Mesothelial cell of epicardium (in vitro differentiated cells): ENCODE results near the gene GRK5. TPM values are rescaled to one million over a fixed set of nuclear protein-coding genes. Genes with fewer than 3 reads are reported as not detected.

Experiments used
- DNase-seq, 2 experiments: peaks; one replicate each; pipeline ENCODE4 v3.0.0; 2021; ENCODE audit warnings: low spot score in 2 of 2; ENCODE audit not compliant: unreplicated experiment in 2 of 2
- H3K27ac Mint-ChIP-seq: 2 replicates; pipeline ENCODE4 v1.8.0; 2021; ENCODE audit warnings: mixed read lengths
- H3K27me3 Mint-ChIP-seq: 2 replicates; pipeline ENCODE4 v1.8.0; 2021; ENCODE audit warnings: low read depth, mixed read lengths
- H3K36me3 Mint-ChIP-seq: 2 replicates; pipeline ENCODE4 v1.8.0; 2021; ENCODE audit warnings: mixed read lengths
- H3K4me1 Mint-ChIP-seq: 2 replicates; pipeline ENCODE4 v1.8.0; 2021; ENCODE audit warnings: mixed read lengths
- H3K4me3 Mint-ChIP-seq: 2 replicates; pipeline ENCODE4 v1.8.0; 2021; ENCODE audit warnings: mild to moderate bottlenecking, moderate library complexity, mixed read lengths
- H3K9me3 Mint-ChIP-seq: 2 replicates; pipeline ENCODE4 v1.8.0; 2021; ENCODE audit warnings: mixed read lengths
- CTCF ChIP-seq: fragments of 200-600 bp; sonication (generic); IDR thresholded peaks from one replicate; pipeline ENCODE4 v1.5.0; 2021; ENCODE audit warnings: antibody characterized with exemption; ENCODE audit not compliant: unreplicated experiment
- total RNA-seq: library from RNA; stranded (reverse); gene quantifications from 3 replicates; pipeline ENCODE4 v1.2.1, GENCODE V29; 2021

The GRK5 gene
- total RNA-seq, 1 donor from 2014 or later, result 14.5 TPM

GRCh38 chr10:119320981-119321380, 113.6 kb downstream of the GRK5 start:
- H3K27ac Mint-ChIP-seq, result no peak overlapping the region
- DNase-seq, result no peak
- peaks cover 3% of the 10 kb centered on the region for H3K36me3 Mint-ChIP-seq
- peaks cover 14% of the 10 kb centered on the region for H3K4me1 Mint-ChIP-seq
- peaks cover 4% of the 10 kb centered on the region for H3K9me3 Mint-ChIP-seq
- H3K4me3 Mint-ChIP-seq, result no peak overlapping the region
- no peaks in the 10 kb centered on the region for H3K27me3 Mint-ChIP-seq
- TF ChIP-seq CTCF, result no peak

DNA sequence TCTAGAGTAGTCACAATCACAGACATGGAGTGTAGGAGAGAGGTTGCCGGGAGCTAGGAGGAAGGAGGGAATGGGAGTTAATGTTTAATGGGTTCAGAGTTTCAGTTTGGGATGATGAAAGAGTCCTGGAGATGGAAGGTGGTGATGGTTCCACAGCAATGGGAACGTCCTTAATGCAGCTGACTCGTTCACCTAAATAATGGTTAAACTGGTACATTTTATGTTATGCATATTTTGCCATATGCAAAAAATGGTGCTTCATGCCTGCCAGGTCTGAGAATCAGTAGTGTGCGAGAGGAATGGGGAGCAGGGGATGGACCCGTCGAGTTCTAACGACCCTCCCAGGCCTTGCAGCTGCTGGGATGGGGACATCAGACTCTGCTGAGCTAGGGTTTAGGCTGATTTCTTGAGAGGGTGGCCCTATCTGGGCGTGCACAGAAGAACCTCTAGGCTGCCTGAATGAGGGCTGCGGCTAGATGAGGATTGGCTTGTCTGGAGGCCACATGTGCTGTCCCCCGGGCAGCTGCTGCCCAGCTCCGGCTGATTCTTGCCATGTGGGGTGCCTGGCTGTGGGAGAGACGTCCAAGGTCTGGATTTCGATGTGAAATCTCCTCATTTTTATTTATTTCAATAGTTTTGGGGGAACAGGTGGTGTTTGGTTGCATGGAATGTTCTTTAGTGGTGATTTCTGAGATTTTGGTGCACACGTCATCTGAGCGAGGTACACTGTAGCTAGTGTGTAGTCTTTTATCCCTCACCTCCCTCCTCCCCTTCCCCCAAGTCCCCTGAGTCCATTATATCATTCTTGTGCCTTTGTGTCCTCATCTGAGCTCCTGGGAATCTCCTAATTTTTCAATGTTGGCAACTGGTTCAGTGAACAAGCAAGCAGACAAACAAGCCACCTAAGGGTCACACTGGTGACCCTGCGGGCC, 116.0 kb downstream of the GRK5 start:
- Mint-ChIP-seq H3K27me3 (no peaks in the 10 kb centered on the region), H3K36me3 (peaks cover 3% of the 10 kb centered on the region), H3K27ac (no peak overlapping the region), H3K4me3 (no peak overlapping the region), H3K4me1 (no peaks in the 10 kb centered on the region), H3K9me3 (peaks cover 4% of the 10 kb centered on the region)
- TF ChIP-seq CTCF, result no peak
- no peak for DNase-seq

GRCh38 chr10:119325131-119325530, 117.8 kb downstream of the GRK5 start:
- Mint-ChIP-seq H3K4me3 (no peak overlapping the region), H3K4me1 (no peaks in the 10 kb centered on the region), H3K36me3 (peaks cover 3% of the 10 kb centered on the region), H3K27ac (no peak overlapping the region), H3K27me3 (no peaks in the 10 kb centered on the region), H3K9me3 (peaks cover 4% of the 10 kb centered on the region)
- DNase-seq, result no peak
- TF ChIP-seq CTCF, result no peak

- DNase-seq, result no peak
- Mint-ChIP-seq H3K9me3 (peaks cover 4% of the 10 kb centered on the region), H3K4me1 (no peaks in the 10 kb centered on the region), H3K36me3 (peaks cover 3% of the 10 kb centered on the region), H3K27ac (no peak overlapping the region), H3K4me3 (no peak overlapping the region), H3K27me3 (no peaks in the 10 kb centered on the region)
- TF ChIP-seq CTCF, result no peak
Measured at GRCh38 chr10:119326167-119326566, 118.8 kb downstream of the GRK5 start.

GRCh38 chr10:119327096-119327745, 119.8 kb downstream of the GRK5 start:
- no peak for TF ChIP-seq CTCF
- Mint-ChIP-seq H3K27me3 (no peaks in the 10 kb centered on the region), H3K4me3 (no peak overlapping the region), H3K4me1 (no peaks in the 10 kb centered on the region), H3K36me3 (no peaks in the 10 kb centered on the region), H3K27ac (no peak overlapping the region), H3K9me3 (no peaks in the 10 kb centered on the region)
- DNase-seq, result no peak
